Activated CD4-positive, alpha-beta T cell treated with anti-CD3 and anti-CD28 coated beads for 36 hours (primary cell): ENCODE results near the gene POLA2. TPM values are rescaled to one million over a fixed set of nuclear protein-coding genes. Genes with fewer than 3 reads are reported as not detected.
"Not testable (repeated sequence)": the region's sequence is repeated elsewhere in the genome, so short reads cannot be mapped to it uniquely, and the experiment has no call there.

Experiments
- ATAC-seq: fragments of 200-7000 bp; cut with Tn5 transposase; one replicate; pipeline ENCODE4 v1.10.0; 2021; ENCODE audit warnings: mild to moderate bottlenecking, moderate library complexity
- CTCF ChIA-PET: fragments of 350-600 bp; sonication (Branson Sonifier 250); formaldehyde crosslinking; loops from one replicate; lab custom pipeline; 2021; ENCODE audit warnings: antibody characterized with exemption; lab: Charles Lee
- POLR2A ChIA-PET: fragments of 350-600 bp; sonication (Branson Sonifier 250); formaldehyde crosslinking; loops from one replicate; lab custom pipeline; 2021; ENCODE audit warnings: antibody characterized with exemption, inconsistent platforms; lab: Charles Lee
- DNase-seq: peaks from one replicate; pipeline ENCODE4 v3.0.0-alpha.2; 2020
- H3K27ac Mint-ChIP-seq: one replicate; pipeline ENCODE4 v1.8.0; 2021; ENCODE audit warnings: mixed read lengths
- H3K27me3 Mint-ChIP-seq: one replicate; pipeline ENCODE4 v1.8.0; 2021; ENCODE audit warnings: mixed read lengths
- H3K36me3 Mint-ChIP-seq: one replicate; pipeline ENCODE4 v1.8.0; 2021; ENCODE audit warnings: low read depth, mixed read lengths
- H3K4me1 Mint-ChIP-seq: one replicate; pipeline ENCODE4 v1.8.0; 2021; ENCODE audit warnings: mixed read lengths
- H3K4me3 Mint-ChIP-seq: one replicate; pipeline ENCODE4 v1.8.0; 2021; ENCODE audit warnings: mild to moderate bottlenecking, moderate library complexity, mixed read lengths
- H3K9me3 Mint-ChIP-seq: one replicate; pipeline ENCODE4 v1.8.0; 2021; ENCODE audit warnings: low read depth, mixed read lengths
- intact Hi-C, 2 experiments: fragments of 100-400 bp; cut with DNase I in 1 of 2; cut with micrococcal nuclease in 1 of 2; formaldehyde crosslinking; loops; one replicate each; pipeline versions ENCODE4 v1.14.2 to v1.15.1; 2022 to 2024; cut with DNase I, micrococcal nuclease
- total RNA-seq, 2 experiments: library from RNA; stranded (reverse); gene quantifications; one replicate each; pipeline ENCODE4 v1.2.3, GENCODE V29; 2021

POLA2 gene
- total RNA-seq, 2 experiments from 2014 or later: 63.1 to 83.3 TPM

DNA sequence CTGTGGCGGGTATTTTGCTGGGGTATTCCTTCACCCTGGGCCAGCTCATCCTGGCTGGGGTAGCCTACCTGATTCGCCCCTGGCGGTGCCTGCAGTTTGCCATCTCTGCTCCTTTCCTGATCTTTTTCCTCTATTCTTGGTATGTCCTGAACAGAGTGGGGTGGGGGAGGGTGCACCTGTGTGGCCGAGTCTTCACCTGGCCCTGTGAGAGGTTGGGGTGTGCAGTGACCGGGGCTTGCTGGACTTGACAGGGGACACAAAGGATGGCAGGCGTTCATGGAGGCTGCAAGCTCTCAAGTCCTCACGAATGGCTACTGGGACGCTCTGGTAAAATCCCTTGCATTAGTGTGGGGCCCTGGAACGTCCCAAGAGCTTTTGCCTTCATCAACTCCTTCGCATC is 40.7 kb upstream of the POLA2 start:
- CTCF ChIA-PET: interaction anchor here (0.6 to 7.7 kb wide), 4 partner anchors 40 to 206 kb away, joined by 3 to 75 read pairs (median 3); partner anchors contain the start of genes CAPN1, DPF2 and POLA2
- no peak overlapping the region for H3K4me3 Mint-ChIP-seq

GRCh38 chr11:65223011-65223410 is 38.8 kb upstream of the POLA2 start:
- ATAC-seq: no peak
- no peaks in the 10 kb centered on the region for H3K36me3 Mint-ChIP-seq

More for the DNA sequence above, 40.7 kb upstream of the POLA2 start:
- H3K4me1 Mint-ChIP-seq: peaks cover 18% of the 10 kb centered on the region
- H3K9me3 Mint-ChIP-seq: no peaks in the 10 kb centered on the region
- H3K27ac Mint-ChIP-seq: no peak overlapping the region
- ATAC-seq: no peak
- no peak for DNase-seq
- H3K27me3 Mint-ChIP-seq: peaks cover 7% of the 10 kb centered on the region
- H3K36me3 Mint-ChIP-seq: no peaks in the 10 kb centered on the region
- POLR2A ChIA-PET: interaction anchor here (0.6 kb wide), 1 partner anchor 42 kb away, joined by 3 read pairs; no protein-coding TSS in a partner anchor
- intact Hi-C loops: loop anchor here in 1 of 2 experiments (10.0 kb wide), 1 partner anchor 294 kb away; no protein-coding TSS in a partner anchor

GRCh38 chr11:65224930-65225278 is 36.9 kb upstream of the POLA2 start:
- Mint-ChIP-seq H3K27me3 (peaks cover 20% of the 10 kb centered on the region), H3K27ac (no peak overlapping the region)

More at GRCh38 chr11:65223011-65223410, 38.8 kb upstream of the POLA2 start:
- intact Hi-C loops: loop anchor here in 1 of 2 experiments (10.0 kb wide), 1 partner anchor 292 kb away; no protein-coding TSS in a partner anchor
- Mint-ChIP-seq H3K4me1 (peaks cover 22% of the 10 kb centered on the region), H3K4me3 (no peak overlapping the region), H3K27me3 (peaks cover 18% of the 10 kb centered on the region), H3K27ac (no peak overlapping the region), H3K9me3 (no peaks in the 10 kb centered on the region)
- ChIA-PET CTCF (interaction anchor here (0.7 to 7.7 kb wide), 6 partner anchors 20 to 657 kb away, joined by 3 to 87 read pairs (median 4); partner anchors contain the start of genes CDC42EP2, DPF2 and POLA2), POLR2A (no interaction called here)
- no peak for DNase-seq

DNA sequence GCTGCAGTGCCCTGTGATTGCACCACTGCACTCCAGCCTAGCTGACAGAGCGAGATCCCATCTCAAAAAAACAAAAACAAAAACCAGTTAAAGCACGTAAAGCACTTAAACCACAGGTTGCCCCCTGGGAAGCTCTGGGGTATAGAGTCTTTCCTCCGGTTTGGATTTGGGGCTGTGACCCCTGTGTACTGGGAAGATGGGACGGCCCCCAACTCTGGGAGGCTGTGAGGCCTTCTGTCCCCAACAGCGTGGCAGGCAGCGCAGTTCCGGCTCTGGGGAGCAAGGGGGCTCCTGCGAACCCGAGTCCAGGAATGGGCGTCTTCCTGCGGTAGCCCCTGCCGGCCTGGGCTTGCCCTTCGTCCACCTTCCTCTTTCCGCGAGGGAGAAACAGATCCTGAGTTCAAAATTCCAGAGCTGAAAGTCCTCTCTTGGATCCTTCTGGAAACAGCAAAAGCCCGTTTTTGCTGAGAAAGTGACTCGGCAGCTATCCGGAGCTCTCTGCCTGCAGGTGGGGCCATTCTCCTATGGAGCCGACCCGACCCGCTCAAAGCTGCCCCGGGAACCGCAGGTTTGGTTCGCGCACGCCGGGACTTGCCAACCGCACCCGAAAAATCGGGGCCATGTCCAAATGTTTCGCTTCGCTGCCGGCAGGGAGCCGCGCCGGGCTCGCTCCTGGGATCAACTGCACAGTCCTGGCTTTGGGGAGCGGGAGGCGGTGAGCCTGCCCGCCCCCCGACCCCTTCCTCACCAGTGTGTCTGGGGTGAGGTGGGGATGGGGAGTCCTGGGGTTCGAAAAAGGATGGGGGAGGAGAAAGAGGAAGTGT is 36.3 kb upstream of the POLA2 start:
- DNase-seq (peak; percentile 81), ATAC-seq (peak; percentile 88)
- Mint-ChIP-seq H3K4me1 (peaks cover 15% of the 10 kb centered on the region), H3K4me3 (peak overlapping the region; percentile 71), H3K9me3 (no peaks in the 10 kb centered on the region), H3K27ac (no peak overlapping the region), H3K36me3 (no peaks in the 10 kb centered on the region), H3K27me3 (peaks cover 21% of the 10 kb centered on the region)
- intact Hi-C loops: loop anchor here (1.0 to 10.0 kb wide), 3 partner anchors 90 to 289 kb away; no protein-coding TSS in a partner anchor
- ChIA-PET CTCF (interaction anchor here (0.5 to 7.7 kb wide), 23 partner anchors 15 to 836 kb away, joined by 3 to 87 read pairs (median 4); partner anchors contain the start of genes CDC42EP2, DPF2 and POLA2), POLR2A (interaction anchor here (1.4 kb wide), 1 partner anchor 10 kb away, joined by 4 read pairs; no protein-coding TSS in a partner anchor)

More at GRCh38 chr11:65224930-65225278, 36.9 kb upstream of the POLA2 start:
- CTCF ChIA-PET: interaction anchor here (0.5 to 7.7 kb wide), 19 partner anchors 14 to 836 kb away, joined by 3 to 87 read pairs (median 4); partner anchors contain the start of genes CDC42EP2, DPF2 and POLA2
- Mint-ChIP-seq H3K36me3 (no peaks in the 10 kb centered on the region), H3K4me1 (peaks cover 15% of the 10 kb centered on the region), H3K4me3 (no peak overlapping the region), H3K9me3 (no peaks in the 10 kb centered on the region)
- ATAC-seq (no peak), DNase-seq (no peak)
- intact Hi-C loops: loop anchor here (1.0 to 10.0 kb wide), 3 partner anchors 90 to 290 kb away; no protein-coding TSS in a partner anchor
- POLR2A ChIA-PET: interaction anchor here (1.4 kb wide), 1 partner anchor 10 kb away, joined by 4 read pairs; no protein-coding TSS in a partner anchor

DNA sequence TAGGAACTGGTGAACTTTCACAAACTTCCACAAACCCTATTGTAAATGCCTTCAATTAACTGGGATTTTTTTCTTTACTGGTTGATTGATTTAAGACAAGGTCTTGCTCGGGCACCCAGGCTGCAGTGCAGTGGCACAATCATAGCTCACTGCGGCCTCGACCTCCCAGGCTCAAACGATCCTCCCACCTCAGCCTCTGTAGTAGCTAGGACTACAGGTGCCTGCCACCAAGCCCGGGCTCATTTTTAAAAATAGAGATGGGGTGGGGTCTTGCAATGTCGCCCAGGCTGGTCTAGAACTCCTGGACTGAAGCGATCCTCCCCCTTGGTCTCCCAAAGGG is 35.7 kb upstream of the POLA2 start:
- ChIA-PET CTCF (interaction anchor here (0.7 to 7.7 kb wide), 18 partner anchors 16 to 109 kb away, joined by 3 to 87 read pairs (median 5); partner anchors contain the start of genes CDC42EP2, DPF2 and POLA2), POLR2A (interaction anchor here (1.4 kb wide), 1 partner anchor 11 kb away, joined by 4 read pairs; no protein-coding TSS in a partner anchor)
- DNase-seq (no peak), ATAC-seq (peak; percentile 26)
- intact Hi-C loops: loop anchor here in 1 of 2 experiments (10.0 kb wide), 1 partner anchor 289 kb away; no protein-coding TSS in a partner anchor
- H3K4me1 Mint-ChIP-seq: peaks cover 15% of the 10 kb centered on the region
- no peak overlapping the region for H3K27ac Mint-ChIP-seq
- H3K9me3 Mint-ChIP-seq: no peaks in the 10 kb centered on the region
- H3K4me3 Mint-ChIP-seq: peak overlapping the region; percentile 71
- H3K36me3 Mint-ChIP-seq: no peaks in the 10 kb centered on the region
- peaks cover 21% of the 10 kb centered on the region for H3K27me3 Mint-ChIP-seq

GRCh38 chr11:65227879-65228278 is 33.9 kb upstream of the POLA2 start:
- H3K4me3 Mint-ChIP-seq: no peak overlapping the region
- no peak for DNase-seq
- no peak for ATAC-seq
- H3K27ac Mint-ChIP-seq: no peak overlapping the region
- H3K27me3 Mint-ChIP-seq: peaks cover 21% of the 10 kb centered on the region
- H3K4me1 Mint-ChIP-seq: peaks cover 15% of the 10 kb centered on the region
- intact Hi-C loops: loop anchor here in 1 of 2 experiments (10.0 kb wide), 1 partner anchor 287 kb away; no protein-coding TSS in a partner anchor
- no peaks in the 10 kb centered on the region for H3K9me3 Mint-ChIP-seq
- ChIA-PET POLR2A (no interaction called here), CTCF (interaction anchor here (1.7 to 7.7 kb wide), 4 partner anchors 22 to 103 kb away, joined by 5 to 87 read pairs (median 40); partner anchors contain the start of genes CDC42EP2 and DPF2)
- H3K36me3 Mint-ChIP-seq: no peaks in the 10 kb centered on the region

GRCh38 chr11:65236194-65237059 is 25.3 kb upstream of the POLA2 start:
- Mint-ChIP-seq H3K9me3 (no peaks in the 10 kb centered on the region), H3K36me3 (no peaks in the 10 kb centered on the region), H3K27ac (no peak overlapping the region), H3K4me1 (no peaks in the 10 kb centered on the region), H3K4me3 (no peak overlapping the region), H3K27me3 (peaks cover 4% of the 10 kb centered on the region)
- DNase-seq (no peak), ATAC-seq (no peak)
- ChIA-PET POLR2A (no interaction called here), CTCF (interaction anchor here (0.6 to 1.3 kb wide), 3 partner anchors 33 to 90 kb away, joined by 3 to 6 read pairs (median 3); no protein-coding TSS in a partner anchor)
- intact Hi-C loops: no loop called here

DNA sequence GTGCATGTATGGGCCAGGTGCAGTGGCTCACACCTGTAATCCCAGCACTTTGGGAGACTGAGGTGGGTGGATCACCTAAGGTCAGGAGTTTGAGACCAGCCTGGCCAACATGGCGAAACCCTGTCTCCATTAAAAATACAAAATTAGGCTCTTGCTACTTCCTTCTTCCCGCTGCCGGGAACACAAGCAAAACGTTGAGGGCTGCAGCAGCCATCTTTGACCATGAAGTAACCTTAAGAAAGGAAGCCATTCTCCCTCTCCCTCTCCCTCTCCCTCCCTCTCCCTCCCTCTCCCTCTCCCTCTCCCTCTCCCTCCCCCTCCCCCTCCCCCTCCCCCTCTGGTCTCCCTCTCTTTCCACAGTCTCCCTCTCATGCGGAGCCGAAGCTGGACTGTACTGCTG is 23.5 kb upstream of the POLA2 start:
- H3K4me3 Mint-ChIP-seq, ATAC-seq, H3K36me3 Mint-ChIP-seq, H3K27me3 Mint-ChIP-seq, H3K9me3 Mint-ChIP-seq, H3K27ac Mint-ChIP-seq, H3K4me1 Mint-ChIP-seq, DNase-seq, POLR2A ChIA-PET, CTCF ChIA-PET, intact Hi-C loops: not testable (repeated sequence)

DNA sequence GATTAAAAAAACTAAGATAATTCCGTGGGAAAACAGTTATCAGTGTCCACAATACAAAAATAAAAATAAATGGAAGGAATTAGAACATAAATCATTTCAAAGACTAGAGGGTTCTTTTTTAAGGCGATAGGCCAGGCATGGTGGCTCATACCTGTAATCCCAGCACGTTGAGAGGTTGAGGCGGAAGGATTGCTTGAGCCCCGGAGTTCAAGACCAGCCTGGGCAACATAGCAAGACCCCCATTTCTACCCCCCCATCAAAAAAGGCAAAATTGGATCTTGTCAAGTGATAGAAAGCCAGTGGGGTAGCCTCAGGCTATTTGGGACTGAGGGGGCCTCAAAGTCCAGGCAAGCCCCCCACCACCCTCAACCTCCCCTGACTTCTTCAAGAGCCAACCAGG is 20.6 kb upstream of the POLA2 start:
- no peaks in the 10 kb centered on the region for H3K4me1 Mint-ChIP-seq
- ATAC-seq (no peak), DNase-seq (no peak)
- ChIA-PET POLR2A (no interaction called here), CTCF (no interaction called here)
- intact Hi-C loops: no loop called here
- H3K27ac Mint-ChIP-seq: no peak overlapping the region
- H3K27me3 Mint-ChIP-seq: peaks cover 4% of the 10 kb centered on the region
- peaks cover 5% of the 10 kb centered on the region for H3K9me3 Mint-ChIP-seq
- H3K4me3 Mint-ChIP-seq: no peak overlapping the region
- H3K36me3 Mint-ChIP-seq: no peaks in the 10 kb centered on the region

DNA sequence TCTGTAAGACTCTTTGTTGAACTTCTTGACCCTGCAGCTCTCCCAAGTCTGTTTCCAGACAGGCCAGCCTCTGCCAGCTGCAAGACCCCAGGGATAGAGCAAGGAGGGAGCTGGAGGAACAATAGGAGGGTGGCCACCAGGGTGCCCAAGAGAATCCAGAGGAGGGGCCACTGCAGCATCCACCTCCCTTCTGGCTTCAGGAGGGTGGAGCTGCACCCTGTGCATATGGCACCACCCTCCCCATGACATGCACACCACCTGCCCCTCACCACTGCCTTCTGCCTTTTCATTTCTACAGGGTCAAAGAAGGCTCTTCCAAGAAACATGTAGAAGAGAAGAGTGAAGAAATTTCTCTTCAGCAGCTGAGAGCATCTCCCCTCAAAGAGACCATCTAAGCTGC is 20.1 kb upstream of the POLA2 start:
- Mint-ChIP-seq H3K27me3 (peaks cover 4% of the 10 kb centered on the region), H3K4me1 (no peaks in the 10 kb centered on the region), H3K36me3 (no peaks in the 10 kb centered on the region), H3K4me3 (no peak overlapping the region), H3K9me3 (peaks cover 5% of the 10 kb centered on the region), H3K27ac (no peak overlapping the region)
- ChIA-PET CTCF (no interaction called here), POLR2A (no interaction called here)
- ATAC-seq (no peak), DNase-seq (no peak)
- intact Hi-C loops: no loop called here
